Astrocyte (in vitro differentiated cells and primary cell): ENCODE measurements around the gene DISC1. TPM values are rescaled to one million over a fixed set of nuclear protein-coding genes. Genes with fewer than 3 reads are reported as not detected.

ENCODE experiments used
- DNase-seq: peaks from one replicate; pipeline ENCODE4 v3.0.0-alpha.2; 2010; ENCODE audit warnings: low read depth
- FAIRE-seq: peaks from 2 replicates; lab custom pipeline; 2011; peaks lifted over from hg19 to GRCh38; lab: Jason Lieb, UNC
- H2AFZ ChIP-seq: 2 replicates; pipeline ENCODE4 v1.6.0; 2012; ENCODE audit warnings: low read depth, low read length, inconsistent platforms
- H3K27ac ChIP-seq: 2 replicates; pipeline ENCODE4 v1.5.1; 2011; ENCODE audit warnings: low read depth, low read length, inconsistent platforms
- H3K27me3 ChIP-seq: 2 replicates; pipeline ENCODE4 v1.6.0; 2011; ENCODE audit warnings: low read length, inconsistent platforms; ENCODE audit not compliant: insufficient read depth
- H3K36me3 ChIP-seq: 2 replicates; pipeline ENCODE4 v1.5.1; 2011; ENCODE audit warnings: low read length, inconsistent platforms; ENCODE audit not compliant: insufficient read depth
- H3K4me1 ChIP-seq: 2 replicates; pipeline ENCODE4 v1.5.1; 2011; ENCODE audit warnings: low read length, inconsistent platforms; ENCODE audit not compliant: insufficient read depth
- H3K4me2 ChIP-seq: 2 replicates; pipeline ENCODE4 v1.6.0; 2012; ENCODE audit warnings: low read length, inconsistent platforms
- H3K4me3 ChIP-seq: 2 replicates; pipeline ENCODE4 v1.5.1; 2011; ENCODE audit warnings: low read depth, mild to moderate bottlenecking, low read length, inconsistent platforms; ENCODE audit not compliant: insufficient read depth
- H3K79me2 ChIP-seq: 2 replicates; pipeline ENCODE4 v1.6.0; 2012; ENCODE audit warnings: mild to moderate bottlenecking, low read length, inconsistent platforms; ENCODE audit not compliant: insufficient read depth
- H3K9ac ChIP-seq: 2 replicates; pipeline ENCODE4 v1.6.0; 2012; ENCODE audit warnings: mild to moderate bottlenecking, low read length, inconsistent platforms
- H3K9me3 ChIP-seq: 2 replicates; pipeline ENCODE4 v1.5.1; 2012; ENCODE audit warnings: low read depth, mild to moderate bottlenecking, low read length, inconsistent platforms; ENCODE audit not compliant: insufficient read depth
- H4K20me1 ChIP-seq: 2 replicates; pipeline ENCODE4 v1.6.0; 2012; ENCODE audit warnings: low read length, inconsistent platforms; ENCODE audit not compliant: insufficient read depth
- H3K27ac Mint-ChIP-seq: one replicate; pipeline ENCODE4 v1.8.0; 2021; ENCODE audit warnings: mild to moderate bottlenecking, mixed read lengths; ENCODE audit not compliant: unreplicated experiment
- H3K27me3 Mint-ChIP-seq: one replicate; pipeline ENCODE4 v1.8.0; 2021; ENCODE audit warnings: low read depth, mixed read lengths; ENCODE audit not compliant: unreplicated experiment
- H3K36me3 Mint-ChIP-seq: one replicate; pipeline ENCODE4 v1.8.0; 2021; ENCODE audit warnings: low read depth, mixed read lengths; ENCODE audit not compliant: unreplicated experiment
- H3K4me1 Mint-ChIP-seq: one replicate; pipeline ENCODE4 v1.8.0; 2021; ENCODE audit warnings: low read depth, mixed read lengths; ENCODE audit not compliant: unreplicated experiment
- H3K4me3 Mint-ChIP-seq: one replicate; pipeline ENCODE4 v1.8.0; 2021; ENCODE audit warnings: mild to moderate bottlenecking, moderate library complexity, mixed read lengths; ENCODE audit not compliant: unreplicated experiment
- H3K9me3 Mint-ChIP-seq: one replicate; pipeline ENCODE4 v1.8.0; 2021; ENCODE audit warnings: mild to moderate bottlenecking, mixed read lengths; ENCODE audit not compliant: unreplicated experiment
- EZH2 ChIP-seq: IDR thresholded peaks from 2 replicates; pipeline ENCODE4 v1.6.1; 2012; ENCODE audit warnings: mild to moderate bottlenecking, low read length, inconsistent platforms; ENCODE audit not compliant: insufficient read depth
- total RNA-seq: library from RNA; stranded (reverse); gene quantifications from 2 replicates; pipeline ENCODE4 v1.2.1, GENCODE V29; 2021
- TF ChIP-seq, protein P1 (sequence below): IDR thresholded peaks from 2 replicates; pipeline ENCODE4 v1.5.1; 2011; ENCODE audit warnings: low read depth, mild to moderate bottlenecking, inconsistent platforms, low read length, moderate library complexity; ENCODE audit not compliant: insufficient read depth

The DISC1 gene
- total RNA-seq, 1 donor from 2014 or later = 9.1 TPM

GRCh38 chr1:231982871-231983587 is 356.4 kb downstream of the DISC1 start:
- no peak for TF ChIP-seq EZH2
- TF ChIP-seq, protein P1, sequence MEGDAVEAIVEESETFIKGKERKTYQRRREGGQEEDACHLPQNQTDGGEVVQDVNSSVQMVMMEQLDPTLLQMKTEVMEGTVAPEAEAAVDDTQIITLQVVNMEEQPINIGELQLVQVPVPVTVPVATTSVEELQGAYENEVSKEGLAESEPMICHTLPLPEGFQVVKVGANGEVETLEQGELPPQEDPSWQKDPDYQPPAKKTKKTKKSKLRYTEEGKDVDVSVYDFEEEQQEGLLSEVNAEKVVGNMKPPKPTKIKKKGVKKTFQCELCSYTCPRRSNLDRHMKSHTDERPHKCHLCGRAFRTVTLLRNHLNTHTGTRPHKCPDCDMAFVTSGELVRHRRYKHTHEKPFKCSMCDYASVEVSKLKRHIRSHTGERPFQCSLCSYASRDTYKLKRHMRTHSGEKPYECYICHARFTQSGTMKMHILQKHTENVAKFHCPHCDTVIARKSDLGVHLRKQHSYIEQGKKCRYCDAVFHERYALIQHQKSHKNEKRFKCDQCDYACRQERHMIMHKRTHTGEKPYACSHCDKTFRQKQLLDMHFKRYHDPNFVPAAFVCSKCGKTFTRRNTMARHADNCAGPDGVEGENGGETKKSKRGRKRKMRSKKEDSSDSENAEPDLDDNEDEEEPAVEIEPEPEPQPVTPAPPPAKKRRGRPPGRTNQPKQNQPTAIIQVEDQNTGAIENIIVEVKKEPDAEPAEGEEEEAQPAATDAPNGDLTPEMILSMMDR = no peak
- H2AFZ ChIP-seq = no peak overlapping the region

DNA sequence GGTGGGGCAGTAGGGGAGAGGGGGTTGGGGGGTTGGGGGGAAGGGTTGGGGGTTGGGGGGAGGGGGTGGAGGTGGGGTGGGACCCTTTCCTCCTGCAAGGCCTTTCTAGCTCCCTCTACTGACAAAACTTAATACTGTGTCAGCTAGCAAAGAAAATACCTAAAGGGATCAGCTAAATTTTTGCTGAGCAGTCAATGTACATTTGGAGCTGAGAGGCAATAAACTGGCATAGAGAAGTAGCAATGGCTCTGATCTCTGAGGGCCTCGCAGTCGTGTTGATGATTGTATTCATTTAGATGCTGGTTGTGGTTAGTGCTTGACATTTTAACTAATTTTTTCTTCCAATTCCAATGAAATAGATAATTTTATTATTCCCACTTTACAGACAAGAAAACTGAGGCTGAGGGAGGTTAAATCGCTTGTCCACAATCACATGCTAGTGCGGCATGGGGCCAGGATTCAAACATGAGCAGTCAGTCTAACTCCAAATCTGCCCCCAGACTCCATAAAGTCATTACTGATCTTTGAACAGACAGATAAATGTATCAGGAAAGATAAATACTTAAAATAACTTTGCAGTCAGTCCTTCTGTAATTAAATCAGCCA is 357.1 kb downstream of the DISC1 start:
- Histone ChIP-seq H3K4me3 (no peak overlapping the region), H3K79me2 (no peaks in the 10 kb centered on the region), H3K9ac (no peak overlapping the region), H3K4me1 (no peaks in the 10 kb centered on the region), H3K9me3 (no peaks in the 10 kb centered on the region), H3K36me3 (no peaks in the 10 kb centered on the region), H3K27ac (no peak overlapping the region), H3K4me2 (no peak overlapping the region), H2AFZ (no peak overlapping the region), H4K20me1 (no peaks in the 10 kb centered on the region), H3K27me3 (no peaks in the 10 kb centered on the region)
- DNase-seq (no peak), FAIRE-seq (no peak)
- Mint-ChIP-seq H3K27me3 (no peaks in the 10 kb centered on the region), H3K9me3 (no peaks in the 10 kb centered on the region), H3K4me1 (peaks cover 4% of the 10 kb centered on the region), H3K27ac (no peak overlapping the region), H3K36me3 (no peaks in the 10 kb centered on the region), H3K4me3 (no peak overlapping the region)
- no peak for TF ChIP-seq EZH2
- TF ChIP-seq, protein P1 = no peak

More at GRCh38 chr1:231982871-231983587, 356.4 kb downstream of the DISC1 start:
- Histone ChIP-seq H3K27ac (no peak overlapping the region), H3K4me3 (no peak overlapping the region), H3K36me3 (no peaks in the 10 kb centered on the region), H3K27me3 (no peaks in the 10 kb centered on the region), H3K9ac (no peak overlapping the region), H3K4me2 (no peak overlapping the region), H3K9me3 (no peaks in the 10 kb centered on the region), H4K20me1 (no peaks in the 10 kb centered on the region), H3K4me1 (no peaks in the 10 kb centered on the region), H3K79me2 (no peaks in the 10 kb centered on the region)
- no peaks in the 10 kb centered on the region for H3K9me3 Mint-ChIP-seq
- DNase-seq (no peak), FAIRE-seq (no peak)
- H3K27me3 Mint-ChIP-seq = no peaks in the 10 kb centered on the region
- no peak overlapping the region for H3K4me3 Mint-ChIP-seq
- peaks cover 4% of the 10 kb centered on the region for H3K4me1 Mint-ChIP-seq
- no peaks in the 10 kb centered on the region for H3K36me3 Mint-ChIP-seq
- H3K27ac Mint-ChIP-seq = no peak overlapping the region
